A204.1 (cell line): ENCODE results near the gene NPHP4.
"Not testable (repeated sequence)": the region's sequence is repeated elsewhere in the genome, so short reads cannot be mapped to it uniquely, and the experiment has no call there.

ENCODE experiments used
- FAIRE-seq: peaks from 2 replicates; lab custom pipeline; 2012; peaks lifted over from hg19 to GRCh38; lab: Jason Lieb, UNC

NPHP4 gene

GRCh38 chr1:5909576-5910275, 82.5 kb downstream of the NPHP4 start:
- FAIRE-seq: no peak

GRCh38 chr1:5908461-5909375, 83.5 kb downstream of the NPHP4 start:
- FAIRE-seq: no peak

- FAIRE-seq: no peak
Observed at GRCh38 chr1:5907966-5908365, 84.3 kb downstream of the NPHP4 start.

- no peak for FAIRE-seq
Observed at GRCh38 chr1:5907386-5907785, 84.8 kb downstream of the NPHP4 start.

GRCh38 chr1:5906966-5907365, 85.3 kb downstream of the NPHP4 start:
- no peak for FAIRE-seq

- no peak for FAIRE-seq
Observed at GRCh38 chr1:5906116-5906515, 86.1 kb downstream of the NPHP4 start.

GRCh38 chr1:5905436-5905835, 86.8 kb downstream of the NPHP4 start:
- no peak for FAIRE-seq

- FAIRE-seq: no peak
Observed at GRCh38 chr1:5904551-5904950, 87.7 kb downstream of the NPHP4 start.

- FAIRE-seq: no peak
Observed at GRCh38 chr1:5903680-5904079, 88.5 kb downstream of the NPHP4 start.

- no peak for FAIRE-seq
Observed at GRCh38 chr1:5903031-5903430, 89.2 kb downstream of the NPHP4 start.

- no peak for FAIRE-seq
Observed at GRCh38 chr1:5901841-5902240, 90.4 kb downstream of the NPHP4 start.

- no peak for FAIRE-seq
Observed at GRCh38 chr1:5901150-5901549, 91.1 kb downstream of the NPHP4 start.

GRCh38 chr1:5898266-5898665, 94.0 kb downstream of the NPHP4 start:
- no peak for FAIRE-seq

GRCh38 chr1:5896706-5897660, 95.2 kb downstream of the NPHP4 start:
- FAIRE-seq: no peak

GRCh38 chr1:5895446-5896406, 96.5 kb downstream of the NPHP4 start:
- no peak for FAIRE-seq

- not testable (repeated sequence) for FAIRE-seq
Observed at GRCh38 chr1:5893699-5894278, 98.4 kb downstream of the NPHP4 start.

GRCh38 chr1:5892329-5892728, 99.9 kb downstream of the NPHP4 start:
- FAIRE-seq: no peak

GRCh38 chr1:5891736-5892135, 100.5 kb downstream of the NPHP4 start:
- no peak for FAIRE-seq

GRCh38 chr1:5891137-5891536, 101.1 kb downstream of the NPHP4 start:
- no peak for FAIRE-seq

GRCh38 chr1:5890346-5891106, 101.7 kb downstream of the NPHP4 start:
- no peak for FAIRE-seq
